Activated CD4-positive, CD25-positive, alpha-beta regulatory T cell treated with anti-CD3 and anti-CD28 coated beads, Interleukin-2, amount 50 U/mL, for 16 hours (primary cell): ENCODE measurements around the gene FBXL13.
"Not testable (repeated sequence)": the region's sequence is repeated elsewhere in the genome, so short reads cannot be mapped to it uniquely, and the experiment has no call there.

Experiments used
- DNase-seq: peaks from one replicate; pipeline ENCODE4 v3.0.0-alpha.2; 2020; ENCODE audit warnings: low read depth, low spot score

Gene FBXL13

DNA sequence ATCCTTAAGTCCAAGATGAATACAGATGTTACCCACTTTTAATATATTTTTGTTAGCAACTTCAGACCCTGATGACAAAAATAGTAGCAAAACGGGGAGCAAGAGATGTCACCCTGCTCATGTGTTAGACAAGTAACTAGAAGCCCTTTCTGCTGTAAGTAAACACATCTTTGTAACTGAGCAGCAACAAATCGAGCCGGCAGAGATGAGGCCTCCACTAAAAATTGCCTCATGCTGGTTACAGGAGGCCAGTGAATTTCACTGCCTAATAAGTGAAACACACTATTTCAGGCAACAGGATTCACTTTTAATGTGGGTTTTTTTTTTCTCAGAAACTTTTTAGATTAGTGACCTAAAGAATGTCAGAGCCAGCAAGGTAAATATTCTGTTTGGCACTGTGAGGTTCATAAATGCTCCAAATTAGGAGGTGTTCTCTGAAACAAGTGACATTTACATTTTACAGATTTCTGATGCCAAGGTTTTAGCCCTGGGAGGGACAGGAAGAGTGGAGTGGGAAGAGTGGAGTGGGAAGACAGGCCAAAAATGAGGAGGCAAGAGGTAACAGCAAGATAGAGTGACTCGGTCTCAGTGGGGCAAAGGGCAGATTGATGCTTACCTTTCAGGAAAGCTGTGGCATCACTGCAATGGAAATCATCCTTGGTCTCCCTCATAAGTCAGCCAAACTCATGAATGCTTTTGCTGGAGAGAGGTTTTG lies 215.4 kb downstream of the FBXL13 start:
- no peak for DNase-seq

DNA sequence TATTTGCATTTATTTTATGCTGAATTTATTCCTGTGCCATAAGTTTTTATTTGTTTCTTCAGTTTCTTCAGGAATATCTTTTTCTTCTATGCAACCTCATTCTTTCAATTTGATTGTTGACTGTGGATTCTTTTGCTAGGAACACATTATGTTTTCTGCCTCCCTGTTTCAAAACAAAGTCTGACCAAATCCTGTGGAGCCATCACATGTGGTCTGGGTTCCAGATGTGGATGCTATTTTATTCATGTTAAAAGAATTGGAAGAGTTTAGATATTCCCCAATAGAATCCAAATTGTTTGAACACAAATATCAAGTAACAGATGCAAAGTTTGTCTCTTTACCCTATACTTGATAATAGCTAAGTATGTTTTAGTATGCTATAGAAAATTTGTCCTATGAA lies 218.6 kb downstream of the FBXL13 start:
- DNase-seq: no peak

DNA sequence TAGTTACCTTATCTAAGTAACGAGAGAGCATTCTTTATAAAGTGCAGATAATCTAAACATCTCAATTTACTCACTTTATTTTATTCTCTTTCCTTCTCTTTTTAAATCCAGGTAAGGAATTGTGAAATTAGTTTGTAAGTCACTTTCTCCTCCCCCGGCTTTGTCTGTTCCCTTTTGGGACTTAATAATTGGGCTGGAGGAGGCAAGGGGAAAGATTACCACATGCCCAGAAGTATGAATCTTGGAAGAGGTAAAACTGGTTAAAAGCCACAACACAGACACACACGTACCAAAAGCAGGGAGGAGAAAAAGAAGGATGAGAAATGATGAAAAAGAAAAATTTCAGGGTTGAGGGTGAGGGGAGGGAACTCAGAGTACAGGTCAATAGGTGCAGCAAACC lies 225.1 kb downstream of the FBXL13 start:
- DNase-seq: no peak

DNA sequence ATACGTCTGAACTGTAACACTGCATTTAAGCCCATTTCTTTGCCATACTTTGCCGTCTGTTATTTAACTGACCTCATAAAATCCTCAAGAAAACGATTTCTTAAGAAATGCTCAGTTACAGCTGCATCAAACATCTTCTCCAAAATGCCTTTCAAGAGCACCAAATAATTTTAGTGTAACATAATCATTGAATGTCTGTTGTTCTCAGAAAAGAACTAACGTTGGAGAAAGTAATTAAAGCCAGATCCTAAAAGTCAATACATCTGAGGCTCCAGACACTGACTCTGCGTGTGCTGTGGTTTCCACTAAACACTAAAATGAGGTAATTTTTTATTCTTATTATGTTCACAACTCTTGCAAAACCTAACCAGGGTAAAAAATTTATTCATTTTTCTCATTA lies 225.5 kb downstream of the FBXL13 start:
- DNase-seq: no peak

DNA sequence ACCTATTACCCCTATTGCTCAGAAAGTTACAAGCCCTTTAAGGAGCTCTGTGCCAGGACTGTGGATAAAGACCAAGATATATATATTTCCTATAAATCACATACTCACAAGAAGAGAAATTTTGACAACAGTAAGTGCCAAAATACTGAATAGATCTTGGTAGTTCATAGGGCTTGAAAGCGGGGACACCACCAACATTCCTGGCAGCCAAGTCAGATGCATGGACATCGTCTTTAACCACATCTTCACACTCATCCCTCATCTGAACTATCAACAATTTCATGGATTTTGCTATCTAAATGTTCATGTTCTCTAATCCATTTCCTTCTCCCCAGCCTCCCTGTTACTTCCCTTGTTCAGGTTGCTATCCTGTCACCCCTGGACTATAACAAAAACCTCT lies 229.2 kb downstream of the FBXL13 start:
- DNase-seq: no peak

DNA sequence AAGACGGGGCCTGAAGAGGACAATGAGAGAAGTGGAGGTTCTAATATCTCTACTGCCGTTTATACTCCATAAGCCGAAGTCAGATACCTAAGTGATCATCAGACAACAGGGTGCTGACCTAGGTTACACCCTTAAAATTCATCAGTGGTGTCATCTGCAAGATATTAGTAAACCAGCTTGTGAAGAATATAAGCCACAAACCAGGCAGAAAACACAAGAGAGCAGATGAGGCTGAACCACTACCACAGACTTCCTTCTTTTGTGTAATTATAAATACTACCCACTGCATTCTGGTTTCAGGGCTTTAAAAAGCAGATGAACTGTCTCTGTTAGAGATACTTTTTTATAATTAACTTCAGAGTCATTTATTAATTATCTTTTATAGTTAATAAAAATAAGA lies 230.7 kb downstream of the FBXL13 start:
- DNase-seq: no peak

DNA sequence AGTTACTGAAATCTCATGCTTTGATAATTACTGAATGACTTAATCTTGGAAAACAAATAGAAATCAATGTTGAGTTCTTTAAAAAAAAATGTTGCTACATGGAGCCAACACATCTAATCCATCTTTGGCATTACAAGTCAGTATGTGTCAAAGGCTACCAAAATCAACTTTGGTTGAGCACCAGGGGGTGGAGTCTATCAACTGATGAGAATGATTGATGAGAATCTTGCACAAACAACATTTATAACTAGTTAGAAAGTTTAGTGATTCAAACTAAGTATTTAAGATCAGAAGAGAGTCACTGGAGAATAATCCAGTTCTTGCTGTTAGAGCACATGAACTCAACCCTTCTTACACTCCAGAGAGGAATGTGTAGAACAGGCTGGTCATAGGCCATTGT lies 232.3 kb downstream of the FBXL13 start:
- DNase-seq: no peak

DNA sequence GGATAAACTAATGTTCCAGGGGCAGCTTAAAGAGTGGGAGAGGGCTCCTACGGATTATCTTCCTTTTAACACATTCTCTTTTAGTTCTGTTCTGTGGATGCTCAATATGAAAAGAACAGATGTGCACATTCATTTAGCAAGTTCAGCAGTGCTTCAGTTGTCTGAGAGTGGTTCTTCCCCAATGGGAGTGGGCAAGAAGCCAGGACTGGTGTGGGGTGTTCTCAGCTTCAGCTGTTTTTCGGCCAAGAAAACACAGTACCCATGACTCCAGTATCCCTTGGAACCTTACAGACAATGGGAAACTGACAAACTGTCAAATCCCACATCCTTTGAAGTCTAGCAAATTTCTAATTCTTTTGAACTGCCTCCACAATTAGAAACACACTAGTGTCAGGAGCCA lies 233.3 kb downstream of the FBXL13 start:
- no peak for DNase-seq

DNA sequence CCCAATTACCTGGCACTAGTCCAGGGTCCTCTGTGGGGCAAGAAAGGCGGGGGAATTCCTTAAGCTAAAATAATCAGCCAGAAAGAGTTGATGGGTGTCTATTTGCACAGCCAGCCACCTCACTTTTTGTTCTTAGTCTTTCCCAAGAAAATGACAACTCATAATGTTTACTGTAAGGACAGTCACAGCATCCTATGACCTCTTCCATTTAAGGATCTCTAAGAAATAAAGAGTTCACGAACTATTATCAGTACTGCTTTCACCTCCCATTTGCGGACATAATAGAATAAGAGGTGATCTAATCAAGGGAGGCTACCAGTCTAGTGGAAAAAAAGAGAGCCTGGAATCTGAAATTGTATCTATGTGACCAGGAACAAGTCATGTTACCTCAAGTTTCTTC lies 234.2 kb downstream of the FBXL13 start:
- no peak for DNase-seq

DNA sequence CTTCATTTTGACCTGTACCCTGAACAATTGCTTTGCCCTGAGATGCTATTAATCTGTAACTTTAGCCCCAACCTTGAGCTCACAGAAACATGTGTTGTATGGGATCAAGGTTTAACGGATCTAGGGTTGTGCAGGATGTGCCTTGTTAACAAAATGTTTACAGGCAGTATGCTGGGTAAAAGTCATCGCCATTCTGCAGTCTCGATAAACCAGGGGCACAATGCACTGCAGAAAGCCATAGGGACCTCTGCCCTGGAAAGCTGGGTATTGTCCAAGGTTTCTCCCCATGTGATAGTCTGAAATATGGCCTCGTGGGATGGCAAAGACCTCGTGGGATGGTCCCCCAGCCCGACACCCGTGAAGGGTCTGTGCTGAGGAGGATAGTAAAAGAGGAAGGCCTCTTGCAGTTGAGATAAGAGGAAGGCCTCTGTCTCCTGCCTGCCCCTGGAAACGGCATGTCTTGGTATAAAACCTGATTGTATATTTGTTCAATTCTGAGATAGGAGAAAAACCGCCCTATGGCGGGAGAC lies 236.0 kb downstream of the FBXL13 start:
- DNase-seq: not testable (repeated sequence)

DNA sequence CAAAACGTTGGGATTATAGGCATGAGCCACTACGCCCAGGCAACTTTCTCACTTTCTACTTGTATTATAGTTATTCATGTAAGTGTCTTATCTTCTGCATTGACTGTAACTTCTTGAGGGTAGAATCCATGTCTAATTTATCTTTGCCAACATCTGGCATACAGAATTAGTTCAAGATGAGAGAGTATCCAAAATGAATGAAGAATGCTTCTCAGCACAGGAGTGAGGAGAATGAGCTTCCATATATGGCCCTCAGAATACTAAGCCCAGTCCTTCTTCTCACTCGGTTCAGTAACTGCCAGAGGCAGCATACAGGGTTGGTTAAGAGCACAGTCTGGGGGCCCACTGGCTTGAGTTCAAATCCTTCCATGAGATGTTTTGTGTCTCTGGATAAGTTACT lies 236.8 kb downstream of the FBXL13 start:
- no peak for DNase-seq

DNA sequence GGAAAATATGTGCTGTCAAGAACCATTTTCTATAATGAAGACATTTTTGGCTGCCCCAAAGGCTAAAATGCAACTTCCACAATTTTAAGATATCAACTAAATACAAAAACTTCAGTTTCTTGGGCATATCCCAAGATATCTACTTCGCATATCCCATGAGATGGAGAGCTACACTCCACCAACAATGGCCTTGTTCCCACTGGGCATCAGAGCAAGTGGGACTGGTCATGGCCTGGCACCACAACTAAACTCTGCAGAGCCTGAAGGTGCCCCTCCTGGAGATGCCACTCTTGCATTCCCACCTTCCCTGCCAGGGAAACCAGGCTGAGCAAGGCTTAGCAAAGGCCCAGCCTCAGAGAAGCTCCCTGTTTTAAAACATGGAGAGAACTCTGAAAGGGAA lies 237.6 kb downstream of the FBXL13 start:
- DNase-seq: no peak

DNA sequence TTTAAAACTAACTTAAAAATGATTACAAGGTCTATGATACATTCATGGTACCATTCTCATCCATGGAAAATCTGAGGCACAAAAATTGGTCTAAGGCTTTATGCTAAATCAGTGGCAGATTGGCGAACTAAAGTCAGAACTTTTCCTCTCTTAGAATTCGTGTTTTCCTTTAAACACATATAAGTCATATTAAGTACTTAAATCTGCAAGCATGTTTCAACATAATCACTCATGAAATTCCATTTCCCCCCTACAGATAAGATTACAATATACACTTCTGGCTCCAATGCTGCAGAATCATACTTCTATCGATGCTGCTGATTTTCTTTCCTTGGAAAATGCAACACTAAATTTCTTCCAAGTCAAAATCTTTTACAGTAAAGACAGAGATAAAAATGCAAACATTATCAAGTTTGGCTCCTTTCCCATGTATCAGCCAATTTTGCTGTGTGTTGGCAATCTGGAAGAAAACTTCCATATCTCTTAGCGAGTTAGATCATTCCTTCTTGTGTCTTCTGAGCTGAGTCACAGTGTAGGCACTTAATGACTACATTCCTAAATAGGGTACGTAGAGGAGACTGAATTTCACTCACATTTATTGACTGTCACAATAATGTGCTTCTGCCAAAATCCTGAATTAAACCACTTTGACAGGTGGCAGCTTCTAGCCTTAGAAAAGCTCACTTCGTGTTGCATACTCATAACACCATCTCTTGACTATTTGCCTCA lies 238.2 kb downstream of the FBXL13 start:
- DNase-seq: no peak

DNA sequence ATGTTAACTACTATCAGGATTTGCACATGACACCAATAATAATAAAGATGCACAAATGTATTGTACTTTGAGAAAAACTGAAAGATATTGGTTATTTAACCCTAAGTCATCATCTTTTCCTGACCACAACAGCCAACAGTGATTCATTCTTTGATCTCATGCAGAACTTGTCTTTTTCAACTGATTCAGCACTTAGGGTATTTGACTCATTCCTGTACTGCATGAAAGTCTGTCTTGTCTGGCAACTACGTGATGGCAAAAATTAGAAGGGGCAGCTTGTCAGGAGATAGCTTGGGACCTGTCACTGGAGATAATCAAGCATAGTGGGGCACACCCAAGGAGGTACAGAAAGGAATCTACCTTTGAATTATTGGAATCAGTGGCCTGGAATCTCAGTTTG lies 239.6 kb downstream of the FBXL13 start:
- DNase-seq: no peak

DNA sequence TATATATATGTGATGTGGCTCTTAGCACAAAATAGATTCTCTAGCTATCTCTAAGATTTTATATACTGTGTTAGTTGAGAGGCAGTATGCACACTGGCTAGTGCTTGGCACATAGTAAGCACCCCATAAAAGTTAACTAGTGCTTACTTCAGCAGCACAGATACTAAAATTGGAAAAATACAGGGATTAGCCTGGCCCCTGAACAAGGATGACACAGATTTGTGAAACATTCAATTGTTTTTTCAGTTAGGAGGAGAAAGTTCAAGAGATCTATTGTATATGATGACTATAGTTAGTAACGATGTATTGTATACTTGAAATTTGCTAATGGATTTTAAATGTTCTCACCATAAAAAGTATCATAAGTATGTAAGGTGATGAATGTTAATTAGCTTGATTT lies 240.1 kb downstream of the FBXL13 start:
- DNase-seq: no peak

DNA sequence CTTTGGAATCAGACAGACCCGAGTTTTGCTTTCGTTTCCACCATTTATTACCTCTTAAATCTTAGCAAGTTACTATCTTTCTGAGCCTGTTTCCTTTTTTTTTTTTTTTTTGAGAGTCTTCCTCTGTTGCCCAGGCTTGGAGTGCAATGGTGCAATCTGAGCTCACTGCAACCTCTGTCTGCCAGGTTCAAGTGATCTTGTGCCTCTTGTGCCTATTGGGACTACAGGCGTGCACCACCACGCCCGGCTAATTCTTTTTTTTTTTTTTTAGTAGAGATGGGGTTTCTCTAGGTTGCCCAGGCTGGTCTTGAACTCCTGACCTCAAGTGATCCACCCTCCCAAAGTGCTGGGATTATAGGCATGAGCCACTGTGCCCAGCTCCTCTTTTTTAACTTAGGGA lies 241.3 kb downstream of the FBXL13 start:
- DNase-seq: no peak

DNA sequence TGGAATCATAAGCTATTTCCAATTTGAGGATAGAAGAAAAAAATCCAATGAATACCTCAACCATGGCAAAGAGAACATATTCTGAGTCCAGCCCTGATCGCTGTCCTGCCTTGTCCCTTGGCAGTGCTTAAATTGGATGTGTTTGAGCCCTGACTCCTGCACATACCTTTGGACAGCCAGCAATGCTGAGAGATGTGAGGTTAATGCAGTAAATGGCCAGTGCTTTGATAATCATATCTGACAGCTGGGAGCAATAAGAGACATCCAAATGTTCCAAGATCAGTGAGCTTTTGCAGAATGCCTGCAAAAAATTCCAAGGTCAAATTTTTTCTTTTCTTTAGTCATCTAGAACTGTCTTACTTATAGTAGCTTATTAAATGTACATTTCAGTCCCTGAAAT lies 241.9 kb downstream of the FBXL13 start:
- DNase-seq: no peak

DNA sequence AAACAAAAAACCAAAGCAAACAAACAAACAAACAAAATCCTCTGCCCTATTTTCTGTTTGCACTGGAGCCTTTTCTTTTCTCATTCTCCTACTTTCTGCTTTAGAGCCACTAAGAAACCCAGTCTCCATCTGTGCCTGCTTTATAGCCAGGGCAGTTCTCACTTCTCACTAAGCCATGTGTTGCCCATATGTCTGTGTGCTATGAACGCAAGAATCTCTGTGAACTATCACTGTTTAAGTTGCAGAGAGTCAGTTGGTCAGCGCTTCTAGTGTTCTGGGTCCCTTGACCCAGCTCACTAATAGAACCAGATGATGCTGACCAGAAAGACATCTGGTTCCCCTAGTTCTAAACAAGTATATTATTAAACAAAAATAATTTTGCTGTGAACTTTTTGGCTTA lies 244.4 kb downstream of the FBXL13 start:
- DNase-seq: no peak

DNA sequence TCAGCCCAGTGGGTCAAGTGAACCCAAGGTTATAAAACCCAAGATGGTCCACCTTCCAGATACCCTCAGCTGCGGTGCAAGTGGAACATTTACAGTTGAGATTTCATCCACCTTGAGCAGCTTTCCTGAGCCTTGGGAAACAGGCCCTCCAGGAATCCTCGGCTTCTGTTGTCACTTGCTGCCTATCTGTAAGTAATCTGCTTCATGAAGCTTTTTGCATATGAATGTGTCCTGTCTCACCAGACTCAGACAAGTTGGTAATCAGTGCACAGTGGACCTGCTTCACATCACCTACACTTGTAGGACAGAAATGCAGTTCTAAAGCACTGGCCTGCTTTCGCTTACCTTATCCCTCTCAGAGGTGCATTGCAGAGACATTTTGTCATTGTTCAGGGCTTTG lies 245.5 kb downstream of the FBXL13 start:
- no peak for DNase-seq

DNA sequence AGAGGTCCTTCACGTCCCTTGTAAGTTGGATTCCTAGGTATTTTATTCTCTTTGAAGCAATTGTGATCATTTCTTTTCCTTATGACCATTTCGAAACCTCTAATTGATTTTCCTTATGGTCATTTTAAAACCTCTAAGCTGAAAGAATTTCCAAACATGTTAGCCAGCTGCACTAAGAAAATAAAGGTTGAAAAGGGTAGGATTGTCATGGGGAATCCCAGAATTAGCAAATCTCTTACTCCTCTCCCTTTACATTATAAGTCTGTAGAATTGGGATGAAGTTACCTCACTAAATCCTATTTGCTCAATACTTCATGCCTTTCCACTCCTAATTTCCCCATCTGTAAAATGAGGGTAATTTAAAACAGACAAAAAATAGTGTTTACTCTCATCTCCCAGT lies 246.3 kb downstream of the FBXL13 start:
- no peak for DNase-seq

DNA sequence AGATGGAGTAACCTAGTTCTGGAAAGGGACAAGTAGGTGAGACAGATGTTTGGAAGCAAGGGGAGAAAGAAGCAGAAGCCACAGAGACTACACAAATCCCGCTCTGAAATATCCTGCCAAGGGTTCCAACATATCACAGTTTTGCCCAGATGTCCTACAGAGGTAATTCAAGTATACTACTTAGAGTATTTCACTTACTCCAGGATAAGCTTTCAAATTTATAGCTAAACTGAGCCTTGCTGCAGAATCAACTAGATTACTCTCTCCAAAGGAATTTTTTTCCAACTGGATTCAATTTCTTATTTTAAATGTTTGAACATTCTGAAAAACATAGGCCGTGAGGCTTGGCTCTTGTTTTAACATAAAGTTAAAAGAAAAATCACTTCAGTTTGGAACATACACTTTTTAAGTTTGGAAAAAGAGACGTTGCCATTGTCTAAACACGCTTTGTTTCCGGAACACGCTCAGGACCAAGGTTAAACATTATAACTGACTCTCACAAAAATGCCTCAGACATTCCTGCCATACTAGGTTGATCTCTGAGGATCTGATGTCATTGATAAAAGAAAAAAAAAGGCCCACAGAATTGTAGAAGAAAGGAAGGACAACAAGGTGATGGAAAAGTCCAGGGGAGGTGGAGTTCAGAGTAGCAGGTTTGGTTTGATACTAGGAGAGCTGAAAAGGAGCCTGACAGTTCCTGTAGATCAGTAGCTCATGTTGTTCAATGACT lies 251.0 kb downstream of the FBXL13 start:
- no peak for DNase-seq

DNA sequence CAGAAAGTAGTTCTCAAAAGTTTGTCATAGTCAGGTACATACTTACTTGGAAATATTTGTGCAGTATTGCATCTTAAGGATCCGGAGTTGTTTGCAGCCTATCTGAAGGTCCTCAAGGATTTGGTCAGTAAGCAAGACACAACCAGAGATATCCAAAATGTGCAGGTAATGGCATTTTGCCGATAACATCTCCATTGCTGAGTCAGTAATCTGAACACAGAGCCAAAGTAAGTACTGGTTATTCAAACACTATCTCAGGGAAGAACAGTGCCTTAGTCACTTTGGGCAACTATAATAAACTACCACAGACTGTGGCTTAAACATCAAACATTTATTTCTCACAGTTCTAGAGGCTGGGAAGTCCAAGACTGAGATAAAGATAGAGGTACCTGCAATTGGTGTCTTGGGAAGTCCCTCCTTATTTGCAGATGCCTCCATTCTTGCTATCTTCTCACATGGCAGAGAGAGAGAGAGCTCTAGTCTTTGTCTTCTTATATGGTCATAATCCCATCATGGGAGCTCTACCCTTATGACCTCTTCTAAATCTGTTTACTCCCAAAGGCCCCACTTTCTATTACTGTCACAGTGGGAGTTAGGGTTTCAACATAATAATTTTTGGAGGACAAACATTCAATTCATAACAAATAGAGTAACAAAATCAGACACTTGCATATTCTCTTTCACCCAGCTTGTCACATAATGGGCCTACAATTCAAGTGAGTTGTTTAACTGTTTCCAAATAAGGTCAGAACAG lies 252.4 kb downstream of the FBXL13 start:
- DNase-seq: no peak
